H1 (cell line): ENCODE data around the gene TTR. TPM values are rescaled to one million over a fixed set of nuclear protein-coding genes. Genes with fewer than 3 reads are reported as not detected.

ENCODE experiments used
- CTCF ChIA-PET: fragments of 300-600 bp; sonication (Branson Sonifier 250); formaldehyde crosslinking; loops from one replicate; lab custom pipeline; 2021; ENCODE audit not compliant: partially characterized antibody; lab: Charles Lee
- POLR2A ChIA-PET: fragments of 300-600 bp; sonication (Branson Sonifier 250); formaldehyde crosslinking; loops from one replicate; lab custom pipeline; 2021; ENCODE audit warnings: inconsistent platforms; ENCODE audit not compliant: partially characterized antibody; lab: Charles Lee
- DNase-seq, 2 experiments: peaks; one replicate each; pipeline versions ENCODE4 v3.0.0 to v3.0.0-alpha.2; 2010 to 2022; ENCODE audit warnings: low spot score in 2 of 2, low read depth in 1 of 2, mixed read lengths in 1 of 2
- FAIRE-seq: peaks from 2 replicates; lab custom pipeline; 2011; peaks lifted over from hg19 to GRCh38; lab: Jason Lieb, UNC
- H2AFZ ChIP-seq: 2 replicates; pipeline ENCODE4 v1.8.1; 2012; ENCODE audit warnings: low read length, inconsistent platforms
- H2AK5ac ChIP-seq: 2 replicates; pipeline ENCODE4 v1.6.1; 2013; ENCODE audit warnings: low read depth, low read length
- H2BK120ac ChIP-seq: replicated peaks from 2 replicates; pipeline ENCODE3; 2013; ENCODE audit warnings: low read depth, low read length, inconsistent platforms
- H2BK12ac ChIP-seq: 2 replicates; pipeline ENCODE4 v1.6.1; 2013; ENCODE audit warnings: low read depth, low read length
- H2BK15ac ChIP-seq: 2 replicates; pipeline ENCODE4 v1.6.1; 2013; ENCODE audit warnings: low read length
- H2BK20ac ChIP-seq: 2 replicates; pipeline ENCODE4 v1.6.1; 2013; ENCODE audit warnings: low read length
- H2BK5ac ChIP-seq: 2 replicates; pipeline ENCODE4 v1.6.1; 2013; ENCODE audit warnings: low read depth, low read length
- H3K14ac ChIP-seq: 2 replicates; pipeline ENCODE4 v1.6.1; 2013; ENCODE audit warnings: inconsistent platforms; ENCODE audit not compliant: insufficient read length
- H3K18ac ChIP-seq: 2 replicates; pipeline ENCODE4 v1.6.1; 2013; ENCODE audit warnings: low read length; ENCODE audit errors: extremely low read depth
- H3K23ac ChIP-seq: 2 replicates; pipeline ENCODE4 v1.6.1; 2013; ENCODE audit warnings: inconsistent platforms; ENCODE audit not compliant: insufficient read length
- H3K23me2 ChIP-seq: 2 replicates; pipeline ENCODE4 v1.6.1; 2013; ENCODE audit warnings: low read depth, low read length
- H3K27ac ChIP-seq: 2 replicates; pipeline ENCODE4 v1.6.1; 2011; ENCODE audit warnings: low read depth, low read length, inconsistent platforms
- H3K27me3 ChIP-seq, 4 experiments: replicated peaks in 1 of 4; 1 replicate in 1 of 4; 2 replicates in 3 of 4; pipeline versions ENCODE4 v1.6.1 to v1.8.1; 2011 to 2013; ENCODE audit warnings: low read length in 3 of 4, mild to moderate bottlenecking in 3 of 4, inconsistent platforms in 2 of 4, mixed read lengths in 2 of 4, moderate library complexity in 1 of 4; ENCODE audit not compliant: control insufficient read depth in 3 of 4, insufficient read depth in 3 of 4; ENCODE audit errors: extremely low read depth in 1 of 4
- H3K36me3 ChIP-seq, 4 experiments: 2 replicates each; pipeline versions ENCODE4 v1.6.1 to v1.8.1; 2011 to 2013; ENCODE audit warnings: mild to moderate bottlenecking in 4 of 4, low read length in 3 of 4, moderate library complexity in 2 of 4, control low read depth in 1 of 4, inconsistent platforms in 1 of 4; ENCODE audit not compliant: insufficient read depth in 4 of 4, control insufficient read depth in 2 of 4
- H3K4ac ChIP-seq: replicated peaks from 2 replicates; pipeline ENCODE3; 2013; ENCODE audit warnings: low read length, low read depth, mixed read lengths, inconsistent platforms; ENCODE audit not compliant: insufficient read length
- H3K4me1 ChIP-seq, 4 experiments: replicated peaks in 1 of 4; 1 replicate in 1 of 4; 2 replicates in 3 of 4; pipeline versions ENCODE4 v1.6.1 to v1.8.1; 2011 to 2013; ENCODE audit warnings: low read length in 3 of 4, inconsistent platforms in 2 of 4, mixed read lengths in 1 of 4; ENCODE audit not compliant: insufficient read depth in 4 of 4, control insufficient read depth in 3 of 4
- H3K4me2 ChIP-seq, 2 experiments: 2 replicates each; pipeline versions ENCODE4 v1.6.1 to v1.8.1; 2011 to 2013; ENCODE audit warnings: low read depth in 2 of 2, low read length in 2 of 2, control low read depth in 1 of 2, inconsistent platforms in 1 of 2, mild to moderate bottlenecking in 1 of 2; ENCODE audit not compliant: insufficient read depth in 1 of 2
- H3K4me3 ChIP-seq, 4 experiments: fragments of 200-600, 300-600 bp in 1 of 4; sonication (generic), shearing (Covaris generic), sonication (Bioruptor Twin) in 1 of 4; 2 replicates each; pipeline versions ENCODE4 v1.5.1 to v1.8.1; 2011 to 2016; ENCODE audit warnings: low read length in 4 of 4, low read depth in 3 of 4, control low read depth in 2 of 4, inconsistent platforms in 2 of 4, mild to moderate bottlenecking in 2 of 4, mixed read lengths in 1 of 4, moderate library complexity in 1 of 4; ENCODE audit not compliant: insufficient read depth in 2 of 4; ENCODE audit errors: extremely low read depth in 1 of 4
- H3K56ac ChIP-seq: replicated peaks from 2 replicates; pipeline ENCODE3; 2013; ENCODE audit warnings: low read depth, mild to moderate bottlenecking, mixed read lengths, low read length, inconsistent platforms; ENCODE audit not compliant: insufficient read length
- H3K79me1 ChIP-seq: 2 replicates; pipeline ENCODE4 v1.6.1; 2013; ENCODE audit warnings: low read depth, low read length, control low read depth
- H3K79me2 ChIP-seq, 2 experiments: 2 replicates each; pipeline versions ENCODE4 v1.6.1 to v1.8.1; 2012 to 2013; ENCODE audit warnings: low read length in 2 of 2, mild to moderate bottlenecking in 2 of 2, inconsistent platforms in 1 of 2; ENCODE audit not compliant: insufficient read depth in 2 of 2, control insufficient read depth in 1 of 2
- H3K9ac ChIP-seq, 4 experiments: replicated peaks in 1 of 4; 1 replicate in 1 of 4; 2 replicates in 3 of 4; pipeline versions ENCODE4 v1.6.1 to v1.8.1; 2011 to 2013; ENCODE audit warnings: low read depth in 3 of 4, low read length in 3 of 4, control low read depth in 2 of 4, mild to moderate bottlenecking in 2 of 4, moderate library complexity in 2 of 4, inconsistent platforms in 1 of 4; ENCODE audit errors: extremely low read depth in 1 of 4
- H3K9me3 ChIP-seq, 2 experiments: 2 replicates each; pipeline versions ENCODE4 v1.6.1 to v1.8.1; 2012 to 2013; ENCODE audit warnings: mild to moderate bottlenecking in 2 of 2, moderate library complexity in 2 of 2, control low read depth in 1 of 2, inconsistent platforms in 1 of 2, low read depth in 1 of 2, low read length in 1 of 2, mixed read lengths in 1 of 2; ENCODE audit not compliant: insufficient read depth in 2 of 2
- H4K20me1 ChIP-seq, 2 experiments: replicated peaks in 1 of 2; 2 replicates each; pipeline versions ENCODE3 to v1.8.1; 2011 to 2013; ENCODE audit warnings: inconsistent platforms in 2 of 2, low read length in 2 of 2, mild to moderate bottlenecking in 1 of 2; ENCODE audit not compliant: insufficient read depth in 2 of 2, control insufficient read depth in 1 of 2
- H4K5ac ChIP-seq: 2 replicates; pipeline ENCODE4 v1.6.1; 2013; ENCODE audit warnings: low read length, low read depth, mixed read lengths, inconsistent platforms; ENCODE audit not compliant: insufficient read length
- H4K8ac ChIP-seq: 2 replicates; pipeline ENCODE4 v1.8.0; 2013; ENCODE audit warnings: mild to moderate bottlenecking, moderate library complexity, low read length, inconsistent platforms; ENCODE audit not compliant: insufficient read depth; ENCODE audit errors: extremely low read depth
- H4K91ac ChIP-seq: replicated peaks from 2 replicates; pipeline ENCODE3; 2013; ENCODE audit warnings: low read length, mixed read lengths, inconsistent platforms; ENCODE audit not compliant: insufficient read length
- BACH1 ChIP-seq: IDR thresholded peaks from 2 replicates; pipeline ENCODE4 v1.6.1; 2012; ENCODE audit warnings: low read length, improper control_type of control experiment
- CBX5 ChIP-seq: fragments of 300-800, 300-1000 bp; sonication (generic); IDR thresholded peaks from 2 replicates; pipeline ENCODE4 v1.7.1; 2016; ENCODE audit warnings: antibody characterized with exemption, low read length, low read depth
- CBX8 ChIP-seq: fragments of 300-800, 300-1000 bp; sonication (generic); IDR thresholded peaks from 2 replicates; pipeline ENCODE4 v1.7.1; 2016; ENCODE audit warnings: low read depth, low read length, borderline replicate concordance
- EGR1 ChIP-seq: IDR thresholded peaks from 2 replicates; pipeline ENCODE4 v1.6.1; 2011; ENCODE audit warnings: low read depth, low read length, borderline replicate concordance
- EP300 ChIP-seq, 2 experiments: IDR thresholded peaks; 1 replicate in 1 of 2; 2 replicates in 1 of 2; pipeline ENCODE4 v1.6.1; 2011 to 2012; ENCODE audit warnings: low read depth in 2 of 2, low read length in 2 of 2, mild to moderate bottlenecking in 2 of 2, borderline replicate concordance in 1 of 2, inconsistent platforms in 1 of 2, moderate library complexity in 1 of 2
- FOSL1 ChIP-seq: IDR thresholded peaks from 2 replicates; pipeline ENCODE4 v1.6.1; 2011; ENCODE audit warnings: mild to moderate bottlenecking, low read depth, low read length, moderate library complexity; ENCODE audit not compliant: insufficient read depth
- GABPA ChIP-seq: IDR thresholded peaks from 2 replicates; pipeline ENCODE4 v1.6.1; 2011; ENCODE audit warnings: mild to moderate bottlenecking, low read length, moderate library complexity, borderline replicate concordance; ENCODE audit not compliant: insufficient read depth
- KDM4A ChIP-seq: IDR thresholded peaks from one replicate; pipeline ENCODE4 v1.7.1; 2012; ENCODE audit warnings: low read depth, mild to moderate bottlenecking, moderate library complexity, low read length, inconsistent platforms; ENCODE audit not compliant: severe bottlenecking
- RBBP5 ChIP-seq: IDR thresholded peaks from 2 replicates; pipeline ENCODE4 v1.7.1; 2012; ENCODE audit warnings: low read depth, mild to moderate bottlenecking, inconsistent platforms, low read length, moderate library complexity, borderline replicate concordance
- RFX5 ChIP-seq: IDR thresholded peaks from 2 replicates; pipeline ENCODE4 v1.6.1; 2011; ENCODE audit warnings: low read depth, low read length, improper control_type of control experiment, borderline replicate concordance
- SP2 ChIP-seq: IDR thresholded peaks from 2 replicates; pipeline ENCODE4 v1.6.1; 2012; ENCODE audit warnings: mild to moderate bottlenecking, low read length, inconsistent platforms
- SP4 ChIP-seq: IDR thresholded peaks from 2 replicates; pipeline ENCODE4 v1.6.1; 2012; ENCODE audit warnings: low read length, inconsistent platforms
- TCF12 ChIP-seq: IDR thresholded peaks from 2 replicates; pipeline ENCODE4 v1.6.1; 2011; ENCODE audit warnings: low read depth, mild to moderate bottlenecking, low read length
- ZNF274 ChIP-seq: IDR thresholded peaks from 2 replicates; pipeline ENCODE4 v1.7.0; 2012; ENCODE audit warnings: low read length, borderline replicate concordance; ENCODE audit errors: extremely low read depth
- WGBS, 2 experiments: shearing (Covaris generic) in 1 of 2; methylation state at CpG; one replicate each; pipeline versions ENCODE4 v1.1.6 to v1.1.7; 2013 to 2015; ENCODE audit warnings: low lambda C conversion rate in 2 of 2, mixed read lengths in 2 of 2, inconsistent platforms in 1 of 2, low coverage in 1 of 2, missing lambda C conversion rate in 1 of 2; ENCODE audit not compliant: insufficient replicate concordance in 2 of 2, insufficient coverage in 1 of 2, insufficient read length in 1 of 2; ENCODE audit errors: extremely low coverage in 1 of 2, missing lambda C conversion rate in 1 of 2; 5-methylcytosine and 5-hydroxymethylcytosine counted together
- polyA plus RNA-seq, 7 experiments: library from polyadenylated mRNA; depleted of rRNA in 3 of 7; stranded (reverse) in 5 of 7; unstranded in 2 of 7; fragments of >200 nt in 5 of 7; fragments of 200-250 nt in 2 of 7; gene quantifications; 1 replicate in 5 of 7; 2 replicates in 1 of 7; 4 replicates in 1 of 7; pipeline versions ENCODE4 v1.2.1 to v1.2.3, GENCODE V29; 2011 to 2013; ENCODE audit warnings: missing spikeins in 2 of 7, mixed read lengths in 2 of 7
- total RNA-seq: library from RNA; stranded (reverse); fragmentation: NEBNext Ultra II Directional; extraction: Animal tissue kit (Norgen Biotek cat#: 25700); gene quantifications from 2 replicates; pipeline ENCODE4 v1.2.1, GENCODE V29; 2021
- TF ChIP-seq, protein P1 (sequence below): IDR thresholded peaks from 2 replicates; pipeline ENCODE4 v1.6.1; 2011; ENCODE audit warnings: low read depth, mild to moderate bottlenecking, low read length; ENCODE audit not compliant: insufficient read depth

The TTR gene
- total and polyA plus RNA-seq, 2 of the 8 experiments (the other 6 are each of a cell fraction or from before 2014, with no cell fraction given) = not detected

DNA sequence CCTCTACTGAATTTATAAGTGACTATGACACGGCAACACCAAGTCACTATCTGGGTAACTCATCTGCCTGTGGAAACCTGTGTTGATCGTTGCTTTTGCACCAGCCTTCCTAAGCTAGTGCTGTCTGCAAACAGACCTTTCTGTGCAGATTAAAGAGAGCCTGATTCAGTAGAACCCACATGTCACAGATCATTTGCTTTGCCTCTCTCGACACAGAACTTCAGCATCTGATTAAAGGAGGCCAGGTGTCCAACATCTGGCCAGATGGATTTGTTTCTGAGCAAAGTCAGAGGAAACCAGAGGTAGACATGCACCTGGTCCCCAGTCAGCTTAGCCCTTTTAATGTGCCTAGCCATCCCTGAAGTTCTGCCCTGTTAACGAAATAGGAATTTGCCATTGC is 15.0 kb upstream of the TTR start:
- Histone ChIP-seq H3K23me2 (no peaks in the 10 kb centered on the region), H3K56ac (no peak overlapping the region), H2BK12ac (no peak overlapping the region), H4K8ac (no peak overlapping the region), H2BK5ac (no peak overlapping the region), H2BK20ac (no peak overlapping the region), H3K9ac (no peak overlapping the region), H2AFZ (no peak overlapping the region), H3K79me1 (no peaks in the 10 kb centered on the region), H3K4me2 (no peak overlapping the region), H3K14ac (no peak overlapping the region), H3K27ac (no peak overlapping the region), H2BK120ac (no peak overlapping the region), H3K9me3 (no peaks in the 10 kb centered on the region), H3K4ac (no peak overlapping the region), H4K5ac (no peak overlapping the region), H3K23ac (no peak overlapping the region), H3K18ac (no peak overlapping the region), H2AK5ac (no peak overlapping the region), H3K79me2 (no peaks in the 10 kb centered on the region), H3K27me3 (no peaks in the 10 kb centered on the region), H4K91ac (no peak overlapping the region), H3K36me3 (no peaks in the 10 kb centered on the region), H3K4me1 (no peaks in the 10 kb centered on the region), H4K20me1 (no peaks in the 10 kb centered on the region), H2BK15ac (no peak overlapping the region), H3K4me3 (no peak overlapping the region)
- ChIA-PET POLR2A (no interaction called here), CTCF (interaction anchor here (1.4 kb wide), 2 partner anchors 11 to 148 kb away, joined by 3 to 5 read pairs; no protein-coding TSS in a partner anchor)
- DNase-seq = no peak
- no peak for FAIRE-seq
- 80% methylated on average over 4 of the region's 4 CpGs; no CpG with 5 or more reads in 1 of the 2 experiments for WGBS, 2 experiments
- TF ChIP-seq EGR1 (no peak), ZNF274 (no peak), CBX5 (no peak), SP4 (no peak), BACH1 (no peak), KDM4A (no peak), TCF12 (no peak), CBX8 (no peak), EP300 (IDR thresholded peaks at IDR 0.05; ENCODE audit: borderline replicate concordance in 1 of 2, low read depth in 2 of 2, low read length in 2 of 2) (no peak), SP2 (no peak), RFX5 (no peak), GABPA (no peak), RBBP5 (no peak), FOSL1 (no peak)
- TF ChIP-seq, protein P1, sequence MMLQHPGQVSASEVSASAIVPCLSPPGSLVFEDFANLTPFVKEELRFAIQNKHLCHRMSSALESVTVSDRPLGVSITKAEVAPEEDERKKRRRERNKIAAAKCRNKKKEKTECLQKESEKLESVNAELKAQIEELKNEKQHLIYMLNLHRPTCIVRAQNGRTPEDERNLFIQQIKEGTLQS = no peak
